HEK293T (cell line): Measurements from ENCODE around the gene METTL21C.

ENCODE experiments used
- BHLHE40 ChIP-seq: fragments of 450-650 bp; IDR thresholded peaks from 2 replicates; pipeline ENCODE4 v1.6.1; 2016; ENCODE audit warnings: mild to moderate bottlenecking, moderate library complexity, borderline replicate concordance
- FOXM1 ChIP-seq: fragments of 450-650 bp; IDR thresholded peaks from 2 replicates; pipeline ENCODE4 v1.6.1; 2017; ENCODE audit warnings: mild to moderate bottlenecking, borderline replicate concordance
- HDGF ChIP-seq: fragments of 450-650 bp; IDR thresholded peaks from 2 replicates; pipeline ENCODE4 v1.6.1; 2017; ENCODE audit warnings: antibody characterized with exemption, borderline replicate concordance
- NFRKB ChIP-seq: fragments of 450-650 bp; IDR thresholded peaks from 2 replicates; pipeline ENCODE4 v1.6.1; 2016; ENCODE audit warnings: mild to moderate bottlenecking, moderate library complexity
- PKNOX1 ChIP-seq: fragments of 450-650 bp; IDR thresholded peaks from 2 replicates; pipeline ENCODE4 v1.6.1; 2016
- SP1 ChIP-seq: fragments of 450-650 bp; IDR thresholded peaks from 2 replicates; pipeline ENCODE4 v1.6.1; 2017
- SUZ12 ChIP-seq: fragments of 450-650 bp; IDR thresholded peaks from 2 replicates; pipeline ENCODE4 v1.6.1; 2016; ENCODE audit warnings: mild to moderate bottlenecking
- TARDBP ChIP-seq: fragments of 450-650 bp; IDR thresholded peaks from 2 replicates; pipeline ENCODE4 v1.6.1; 2016

GRCh38 chr13:102707467-102707866, 12.6 kb upstream of the METTL21C start:
- TF ChIP-seq SUZ12 (no peak), BHLHE40 (no peak), SP1 (no peak), FOXM1 (no peak), NFRKB (no peak), TARDBP (no peak), HDGF (no peak), PKNOX1 (no peak)
